CD14-positive monocyte (primary cell): ENCODE measurements around the gene GTF2A1L. TPM values are rescaled to one million over a fixed set of nuclear protein-coding genes. Genes with fewer than 3 reads are reported as not detected.

ENCODE experiments used
- DNase-seq, 3 donors: peaks; one replicate each; pipeline ENCODE4 v3.0.0-alpha.2; 2011 to 2022
- H2AFZ ChIP-seq: 2 replicates; pipeline ENCODE4 v1.6.0; 2012; ENCODE audit warnings: mild to moderate bottlenecking, low read depth, low read length, inconsistent platforms; ENCODE audit not compliant: insufficient read depth, poor library complexity, severe bottlenecking
- H3K27ac ChIP-seq, 2 donors: 1 replicate in 1 of 2; 2 replicates in 1 of 2; pipeline ENCODE4 v1.5.1; 2012 to 2013; ENCODE audit warnings: low read length in 2 of 2, control low read depth in 1 of 2, inconsistent platforms in 1 of 2, low read depth in 1 of 2, mild to moderate bottlenecking in 1 of 2
- H3K27me3 ChIP-seq, 2 donors: one replicate each; pipeline versions ENCODE4 v1.6.0 to v1.6.1; 2011 to 2013; ENCODE audit warnings: low read length in 2 of 2; ENCODE audit not compliant: control insufficient read depth in 2 of 2, insufficient read depth in 2 of 2
- H3K36me3 ChIP-seq, 2 donors: replicated peaks in 1 of 2; 1 replicate in 1 of 2; 2 replicates in 1 of 2; pipeline versions ENCODE4 v1.5.1 to v1.6.1; 2012 to 2013; ENCODE audit warnings: low read length in 2 of 2, control low read depth in 1 of 2, inconsistent platforms in 1 of 2, mild to moderate bottlenecking in 1 of 2; ENCODE audit not compliant: insufficient read depth in 2 of 2, control insufficient read depth in 1 of 2
- H3K4me1 ChIP-seq, 2 donors: 1 replicate in 1 of 2; 2 replicates in 1 of 2; pipeline versions ENCODE4 v1.5.1 to v1.6.1; 2012 to 2013; ENCODE audit warnings: low read length in 2 of 2, control low read depth in 1 of 2, inconsistent platforms in 1 of 2, mild to moderate bottlenecking in 1 of 2, moderate library complexity in 1 of 2; ENCODE audit not compliant: insufficient read depth in 2 of 2, control insufficient read depth in 1 of 2
- H3K4me2 ChIP-seq: replicated peaks from 2 replicates; pipeline ENCODE3; 2012; ENCODE audit warnings: low read length, moderate library complexity, mild to moderate bottlenecking; ENCODE audit not compliant: poor library complexity, severe bottlenecking; ENCODE audit errors: extremely low read depth
- H3K4me3 ChIP-seq, 3 experiments: fragments of 200-600 bp in 1 of 3; sonication (generic) in 1 of 3; replicated peaks in 1 of 3; 1 replicate in 2 of 3; 2 replicates in 1 of 3; pipeline ENCODE4 v1.5.1; 2011 to 2013; ENCODE audit warnings: low read length in 3 of 3, mild to moderate bottlenecking in 3 of 3, control low read depth in 2 of 3, low read depth in 2 of 3, inconsistent platforms in 1 of 3, moderate library complexity in 1 of 3
- H3K79me2 ChIP-seq: 2 replicates; pipeline ENCODE4 v1.6.0; 2012; ENCODE audit warnings: mild to moderate bottlenecking, control low read depth, inconsistent platforms, low read length, moderate library complexity; ENCODE audit not compliant: insufficient read depth
- H3K9ac ChIP-seq: 2 replicates; pipeline ENCODE4 v1.6.0; 2017; ENCODE audit warnings: low read length, mild to moderate bottlenecking; ENCODE audit not compliant: insufficient read depth, poor library complexity, severe bottlenecking
- H3K9me3 ChIP-seq, 2 donors: replicated peaks in 1 of 2; 1 replicate in 1 of 2; 2 replicates in 1 of 2; pipeline versions ENCODE4 v1.5.1 to v1.6.1; 2012 to 2013; ENCODE audit warnings: low read length in 2 of 2, control low read depth in 1 of 2; ENCODE audit not compliant: control insufficient read depth in 1 of 2, insufficient read depth in 1 of 2
- H4K20me1 ChIP-seq: 2 replicates; pipeline ENCODE4 v1.6.0; 2012; ENCODE audit warnings: mild to moderate bottlenecking, low read length, control low read depth, moderate library complexity; ENCODE audit not compliant: insufficient read depth
- H3K27ac Mint-ChIP-seq, 7 donors: one replicate each; pipeline ENCODE4 v1.8.0; 2020; ENCODE audit warnings: mild to moderate bottlenecking in 7 of 7, mixed read lengths in 7 of 7, moderate library complexity in 6 of 7, inconsistent platforms in 2 of 7
- H3K27me3 Mint-ChIP-seq, 3 donors: one replicate each; pipeline ENCODE4 v1.8.0; 2021 to 2022; ENCODE audit warnings: low read depth in 3 of 3, mild to moderate bottlenecking in 3 of 3, mixed read lengths in 3 of 3, moderate library complexity in 3 of 3, inconsistent platforms in 1 of 3
- H3K36me3 Mint-ChIP-seq, 2 donors: one replicate each; pipeline ENCODE4 v1.8.0; 2020; ENCODE audit warnings: mixed read lengths in 2 of 2, inconsistent platforms in 1 of 2, mild to moderate bottlenecking in 1 of 2
- H3K4me1 Mint-ChIP-seq: one replicate; pipeline ENCODE4 v1.8.0; 2020; ENCODE audit warnings: mild to moderate bottlenecking, mixed read lengths
- H3K4me3 Mint-ChIP-seq, 2 donors: one replicate each; pipeline ENCODE4 v1.8.0; 2020; ENCODE audit warnings: mild to moderate bottlenecking in 2 of 2, mixed read lengths in 2 of 2, moderate library complexity in 1 of 2
- H3K9me3 Mint-ChIP-seq, 7 donors: one replicate each; pipeline ENCODE4 v1.8.0; 2020 to 2022; ENCODE audit warnings: mixed read lengths in 7 of 7, mild to moderate bottlenecking in 6 of 7, moderate library complexity in 6 of 7, inconsistent platforms in 2 of 7
- WGBS: methylation state at CpG from one replicate; pipeline ENCODE4 v1.1.5; 2013; ENCODE audit warnings: missing lambda C conversion rate; ENCODE audit not compliant: insufficient coverage; 5-methylcytosine and 5-hydroxymethylcytosine counted together
- intact Hi-C, 2 donors: fragments of 100-400 bp; cut with micrococcal nuclease; formaldehyde crosslinking; loops; one replicate each; pipeline versions ENCODE4 v1.15.0 to v1.15.1; 2023
- polyA plus RNA-seq, 3 donors: library from polyadenylated mRNA; depleted of rRNA in 1 of 3; unstranded in 2 of 3; stranded (reverse) in 1 of 3; fragments of 300-500 nt in 2 of 3; fragments of >200 nt in 1 of 3; fragmentation: Illumina TruSeq in 2 of 3; gene quantifications; 1 replicate in 2 of 3; 2 replicates in 1 of 3; pipeline ENCODE4 v1.2.3, GENCODE V29; 2012 to 2021
- TF ChIP-seq, protein P1 (sequence below): fragments of 200-600 bp; IDR thresholded peaks from one replicate; pipeline ENCODE4 v1.8.0; 2022; ENCODE audit warnings: antibody characterized with exemption, mild to moderate bottlenecking

The GTF2A1L gene
- polyA plus RNA-seq, 3 donors = not detected

- H4K20me1 ChIP-seq = no peaks in the 10 kb centered on the region
- no peak overlapping the region for H3K4me3 ChIP-seq
- H3K4me1 ChIP-seq = no peaks in the 10 kb centered on the region
- H3K4me1 Mint-ChIP-seq = peaks cover 20% of the 10 kb centered on the region
- no peaks in the 10 kb centered on the region for H3K79me2 ChIP-seq
- no peak overlapping the region for H3K27ac Mint-ChIP-seq
- DNase-seq = peak in 1 of 3 donors; percentile 21
- H3K9me3 ChIP-seq = no peaks in the 10 kb centered on the region
- peak overlapping the region; percentile 3 for H2AFZ ChIP-seq
- no peak overlapping the region for H3K4me3 Mint-ChIP-seq
- TF ChIP-seq, protein P1, sequence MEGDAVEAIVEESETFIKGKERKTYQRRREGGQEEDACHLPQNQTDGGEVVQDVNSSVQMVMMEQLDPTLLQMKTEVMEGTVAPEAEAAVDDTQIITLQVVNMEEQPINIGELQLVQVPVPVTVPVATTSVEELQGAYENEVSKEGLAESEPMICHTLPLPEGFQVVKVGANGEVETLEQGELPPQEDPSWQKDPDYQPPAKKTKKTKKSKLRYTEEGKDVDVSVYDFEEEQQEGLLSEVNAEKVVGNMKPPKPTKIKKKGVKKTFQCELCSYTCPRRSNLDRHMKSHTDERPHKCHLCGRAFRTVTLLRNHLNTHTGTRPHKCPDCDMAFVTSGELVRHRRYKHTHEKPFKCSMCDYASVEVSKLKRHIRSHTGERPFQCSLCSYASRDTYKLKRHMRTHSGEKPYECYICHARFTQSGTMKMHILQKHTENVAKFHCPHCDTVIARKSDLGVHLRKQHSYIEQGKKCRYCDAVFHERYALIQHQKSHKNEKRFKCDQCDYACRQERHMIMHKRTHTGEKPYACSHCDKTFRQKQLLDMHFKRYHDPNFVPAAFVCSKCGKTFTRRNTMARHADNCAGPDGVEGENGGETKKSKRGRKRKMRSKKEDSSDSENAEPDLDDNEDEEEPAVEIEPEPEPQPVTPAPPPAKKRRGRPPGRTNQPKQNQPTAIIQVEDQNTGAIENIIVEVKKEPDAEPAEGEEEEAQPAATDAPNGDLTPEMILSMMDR = no peak
- H3K9me3 Mint-ChIP-seq = peaks cover 0 to 1% (median 0%) of the 10 kb centered on the region in 7 donors
- H3K27ac ChIP-seq = no peak overlapping the region
- no peaks in the 10 kb centered on the region for H3K36me3 Mint-ChIP-seq
- no peak overlapping the region for H3K4me2 ChIP-seq
- H3K27me3 ChIP-seq = no peaks in the 10 kb centered on the region
- H3K9ac ChIP-seq = no peak overlapping the region
- no CpG with 5 or more reads among the region's 9 CpGs for WGBS
- no peaks in the 10 kb centered on the region for H3K36me3 ChIP-seq
- intact Hi-C loops = no loop called here
- peaks cover 0 to 2% (median 0%) of the 10 kb centered on the region in 3 donors for H3K27me3 Mint-ChIP-seq
Observed at GRCh38 chr2:48574353-48575287, 43.0 kb upstream of the GTF2A1L start.

DNA sequence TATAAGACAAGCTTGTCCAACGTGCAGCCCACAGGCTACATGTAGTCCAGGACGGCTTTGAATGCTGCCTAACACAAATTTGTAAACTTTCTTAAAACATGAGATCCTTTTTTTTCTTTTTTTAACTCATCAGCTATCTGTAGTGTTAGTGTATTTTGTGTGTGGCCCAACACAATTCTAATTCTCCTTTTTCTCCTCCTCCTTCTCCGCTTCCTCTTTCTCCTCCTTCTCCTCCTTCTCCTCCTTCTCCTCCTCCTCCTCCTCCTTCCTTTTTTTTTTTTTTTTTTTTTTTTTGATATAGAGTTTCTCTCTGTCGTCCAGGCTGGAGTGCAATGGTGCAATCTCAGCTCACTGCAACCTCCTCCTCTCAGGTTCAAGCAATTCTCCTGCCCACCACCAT is 39.3 kb upstream of the GTF2A1L start:
- peak overlapping the region in 1 of 7 donors; percentile 66 for H3K27ac Mint-ChIP-seq
- H3K27me3 ChIP-seq = no peaks in the 10 kb centered on the region
- no peak overlapping the region for H2AFZ ChIP-seq
- H3K27ac ChIP-seq = no peak overlapping the region
- H3K27me3 Mint-ChIP-seq = peaks cover 0 to 1% (median 0%) of the 10 kb centered on the region in 3 donors
- H3K4me2 ChIP-seq = no peak overlapping the region
- intact Hi-C loops = no loop called here
- no peaks in the 10 kb centered on the region for H4K20me1 ChIP-seq
- H3K9me3 Mint-ChIP-seq = peaks cover 0 to 1% (median 0%) of the 10 kb centered on the region in 7 donors
- no peak overlapping the region for H3K4me3 ChIP-seq
- no peaks in the 10 kb centered on the region for H3K36me3 Mint-ChIP-seq
- H3K9me3 ChIP-seq = no peaks in the 10 kb centered on the region
- H3K4me1 ChIP-seq = no peaks in the 10 kb centered on the region
- no peak for DNase-seq
- no peaks in the 10 kb centered on the region for H3K79me2 ChIP-seq
- peak overlapping the region; percentile 34 to 48 for H3K4me3 Mint-ChIP-seq
- no peaks in the 10 kb centered on the region for H3K36me3 ChIP-seq
- H3K4me1 Mint-ChIP-seq = peaks cover 20% of the 10 kb centered on the region
- no CpG with 5 or more reads among the region's 4 CpGs for WGBS
- H3K9ac ChIP-seq = no peak overlapping the region
- TF ChIP-seq, protein P1 = no peak
